GM12891 (cell line): Measurements from ENCODE around the gene CDKN1C.

Experiments
- POLR2A ChIP-seq: IDR thresholded peaks from 2 replicates; pipeline ENCODE4 v1.6.1; 2011; ENCODE audit warnings: low read depth, low read length, control low read depth
- POLR2AphosphoS5 ChIP-seq: IDR thresholded peaks from 2 replicates; pipeline ENCODE4 v1.6.1; 2011; ENCODE audit warnings: low read depth, low read length, control low read depth
- TAF1 ChIP-seq: IDR thresholded peaks from 2 replicates; pipeline ENCODE4 v1.6.1; 2011; ENCODE audit warnings: low read depth, low read length, control low read depth

- no peak for TF ChIP-seq POLR2AphosphoS5
- TF ChIP-seq POLR2A: no peak
- TF ChIP-seq TAF1: no peak
Measured at GRCh38 chr11:2867722-2868505, 17.7 kb downstream of the CDKN1C start.
